OCI-M2 (cell line): ENCODE measurements around the gene PIGX.
A peak's percentile ranks its signal among the peaks of the same experiment; 100 is the strongest.
"Not testable (repeated sequence)": the region's sequence is repeated elsewhere in the genome, so short reads cannot be mapped to it uniquely, and the experiment has no call there.

Experiments
- DNase-seq: peaks from one replicate; lab custom pipeline; 2025; ENCODE audit not compliant: unreplicated experiment; lab: John Stamatoyannopoulos, UW

The PIGX gene

DNA sequence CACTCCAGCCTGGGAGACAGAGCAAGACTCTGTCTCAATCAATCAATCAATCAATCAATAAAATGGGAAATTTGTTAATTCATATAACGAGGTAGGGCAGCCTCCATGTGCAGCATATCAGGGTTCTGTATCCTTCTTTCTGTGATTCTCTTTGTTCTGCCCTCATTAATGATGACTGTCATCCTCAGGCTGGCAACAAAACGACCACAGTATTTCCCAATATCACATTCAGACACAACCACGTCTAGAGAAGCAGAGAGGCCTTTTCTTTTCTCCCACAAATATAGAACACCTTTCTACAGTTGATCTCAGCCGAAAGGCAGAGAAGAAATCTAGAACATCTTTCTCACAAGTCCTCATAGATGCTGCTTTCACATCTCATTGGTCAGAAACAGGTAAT, 11.4 kb upstream of the PIGX start:
- no peak for DNase-seq

DNA sequence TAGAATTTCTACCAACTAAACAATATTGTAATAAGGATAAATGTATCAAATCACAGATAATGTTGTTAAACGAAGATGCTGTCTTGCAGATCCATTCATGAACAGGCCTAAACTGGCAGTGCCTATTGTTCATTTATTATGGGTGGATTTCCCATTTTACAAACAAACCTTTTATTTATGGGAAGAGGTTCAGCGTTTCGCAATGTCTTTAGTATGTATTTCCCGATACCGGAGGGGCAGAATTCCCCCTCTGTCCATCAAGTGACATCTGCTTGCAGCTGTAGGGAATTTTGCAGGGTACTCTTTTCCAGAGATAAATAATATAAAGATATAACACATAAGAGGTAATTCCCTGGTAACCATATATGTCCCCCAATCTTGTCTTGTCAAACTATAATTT, 5.8 kb upstream of the PIGX start:
- DNase-seq, result no peak

DNA sequence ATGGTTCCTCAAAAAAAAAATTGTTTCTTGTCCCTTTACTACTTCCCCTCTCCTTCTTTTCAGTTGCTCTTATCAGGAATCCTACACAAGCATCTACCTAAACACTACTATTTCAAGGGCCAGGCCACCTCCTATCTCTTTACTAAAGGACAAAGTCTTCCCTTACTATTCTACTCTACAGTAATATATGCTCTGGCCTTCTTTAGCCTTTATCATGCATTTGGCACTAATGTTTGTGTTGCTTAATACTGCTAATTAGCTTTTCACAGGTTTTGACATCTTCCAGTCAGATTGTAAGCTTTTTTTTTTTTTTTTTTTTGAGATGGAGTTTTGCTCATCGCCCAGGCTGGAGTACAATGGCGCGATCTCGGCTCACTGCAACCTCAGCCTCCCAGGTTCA, 5.4 kb upstream of the PIGX start:
- no peak for DNase-seq

DNA sequence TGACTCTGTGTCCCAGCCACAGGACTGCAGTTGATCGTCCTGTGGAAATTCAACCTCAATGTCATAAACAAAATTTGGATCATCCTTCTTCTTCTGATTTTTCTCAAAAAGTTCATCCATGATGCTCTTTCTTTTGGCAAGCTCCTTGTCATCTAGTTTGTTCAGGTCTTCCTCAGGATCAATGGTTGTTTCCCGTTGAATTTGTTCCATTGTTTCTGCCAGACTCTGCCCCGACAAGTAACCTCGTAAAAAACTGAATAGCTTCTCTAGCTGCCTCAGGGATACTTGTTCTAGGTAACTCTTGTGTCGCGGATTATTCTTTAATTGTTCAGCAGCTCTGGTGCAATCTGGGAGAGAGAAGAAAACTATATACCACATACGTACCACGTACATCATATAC, 4.6 kb upstream of the PIGX start:
- DNase-seq, result no peak

DNA sequence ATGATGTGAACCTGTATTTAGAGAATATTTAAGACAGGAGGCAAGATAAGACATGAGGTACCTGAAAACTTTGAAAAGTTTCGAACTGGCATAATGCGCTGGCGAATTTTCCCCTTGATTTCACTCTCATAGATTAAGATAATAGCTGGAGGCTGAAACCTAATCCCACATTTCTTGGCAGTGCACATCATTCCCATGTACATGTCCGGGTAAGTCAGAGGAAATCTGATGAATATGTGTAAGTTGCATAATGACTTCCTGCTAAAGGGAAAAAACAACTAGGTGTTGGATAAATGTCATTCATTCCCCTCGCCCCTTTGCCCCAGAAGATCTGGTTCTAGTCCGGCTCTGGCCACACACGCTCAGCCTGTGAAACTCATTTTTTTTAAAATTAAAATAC, 3.7 kb upstream of the PIGX start:
- no peak for DNase-seq

DNA sequence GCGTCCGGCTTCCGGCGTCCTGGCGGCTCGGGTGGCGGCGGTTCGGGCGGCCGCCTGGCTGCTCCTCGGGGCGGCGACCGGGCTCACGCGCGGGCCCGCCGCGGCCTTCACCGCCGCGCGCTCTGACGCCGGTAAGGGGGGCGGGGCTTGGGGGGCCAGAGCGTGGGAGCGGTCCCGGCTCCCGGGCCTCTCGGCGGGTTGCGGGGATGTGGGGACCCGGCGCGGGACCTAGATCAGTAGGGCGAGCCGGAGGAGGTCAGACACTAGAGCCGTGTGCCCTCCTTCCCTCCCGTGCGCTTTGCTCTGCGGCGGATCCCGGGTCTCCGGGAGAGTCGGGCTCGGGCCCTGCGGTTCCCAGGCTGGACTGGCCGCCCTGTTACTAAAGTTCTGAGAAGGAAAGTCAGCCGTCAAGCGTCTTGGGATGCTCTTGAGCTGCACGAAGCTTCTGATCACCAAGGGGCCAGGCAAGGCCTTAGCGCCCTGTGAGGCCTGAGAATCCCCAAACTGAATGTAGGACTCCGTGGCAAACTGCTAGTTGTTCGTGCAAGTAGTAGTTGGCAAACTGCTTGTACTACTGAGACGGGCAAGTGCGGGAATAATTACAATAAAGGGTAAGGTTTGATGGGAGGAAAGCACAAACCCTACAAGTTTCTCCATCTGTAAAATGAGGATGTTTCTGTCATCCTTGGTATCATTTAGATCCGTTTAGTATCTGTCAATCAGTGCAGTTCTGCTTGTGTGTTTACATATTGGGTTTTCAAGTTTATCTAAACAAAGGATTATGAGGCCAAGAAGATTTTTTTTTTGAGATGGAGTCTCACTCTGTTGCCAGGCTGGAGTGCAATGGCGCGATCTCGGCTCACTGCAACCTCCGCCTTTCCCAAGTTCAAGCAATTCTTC, 587 bp downstream of the PIGX start:
- DNase-seq, result no peak

DNA sequence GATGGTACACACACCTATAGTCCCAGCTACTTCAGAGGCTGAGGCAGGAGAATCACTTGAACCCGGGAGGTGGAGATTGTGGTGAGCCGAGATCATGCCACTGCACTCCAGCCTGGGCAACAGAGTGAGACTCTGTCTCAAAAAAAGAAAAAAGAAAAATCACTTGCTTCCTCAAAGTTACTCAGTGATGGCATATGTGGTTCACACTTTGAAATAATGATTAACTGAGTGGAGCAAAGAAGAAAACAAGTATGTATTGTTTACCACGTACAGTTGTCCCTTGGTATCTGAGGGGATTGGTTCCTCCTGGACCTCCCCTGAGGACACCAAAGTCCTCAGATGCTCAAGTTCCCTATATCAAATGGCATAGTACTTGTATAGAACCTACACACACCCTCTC, 5.0 kb downstream of the PIGX start:
- not testable (repeated sequence) for DNase-seq

DNA sequence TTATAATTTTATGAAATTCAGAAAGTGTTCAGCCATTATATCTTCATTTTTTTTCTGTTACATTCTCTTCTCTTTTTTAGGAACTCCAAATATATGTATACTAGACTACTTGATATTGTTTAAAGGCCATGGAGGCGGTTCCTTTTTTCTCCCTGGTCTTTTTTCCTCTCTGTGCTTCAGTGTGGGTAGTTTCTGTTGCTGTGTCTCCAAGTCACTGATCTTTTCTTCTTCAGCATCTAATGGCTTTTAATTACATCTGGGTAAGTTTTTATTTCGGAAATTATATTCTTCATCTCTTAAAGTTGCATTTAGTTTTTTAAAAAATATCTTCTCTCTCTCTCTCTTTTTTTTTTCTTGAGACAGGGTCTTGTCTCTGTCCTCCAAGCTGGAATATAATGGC, 8.9 kb downstream of the PIGX start:
- DNase-seq, result no peak

DNA sequence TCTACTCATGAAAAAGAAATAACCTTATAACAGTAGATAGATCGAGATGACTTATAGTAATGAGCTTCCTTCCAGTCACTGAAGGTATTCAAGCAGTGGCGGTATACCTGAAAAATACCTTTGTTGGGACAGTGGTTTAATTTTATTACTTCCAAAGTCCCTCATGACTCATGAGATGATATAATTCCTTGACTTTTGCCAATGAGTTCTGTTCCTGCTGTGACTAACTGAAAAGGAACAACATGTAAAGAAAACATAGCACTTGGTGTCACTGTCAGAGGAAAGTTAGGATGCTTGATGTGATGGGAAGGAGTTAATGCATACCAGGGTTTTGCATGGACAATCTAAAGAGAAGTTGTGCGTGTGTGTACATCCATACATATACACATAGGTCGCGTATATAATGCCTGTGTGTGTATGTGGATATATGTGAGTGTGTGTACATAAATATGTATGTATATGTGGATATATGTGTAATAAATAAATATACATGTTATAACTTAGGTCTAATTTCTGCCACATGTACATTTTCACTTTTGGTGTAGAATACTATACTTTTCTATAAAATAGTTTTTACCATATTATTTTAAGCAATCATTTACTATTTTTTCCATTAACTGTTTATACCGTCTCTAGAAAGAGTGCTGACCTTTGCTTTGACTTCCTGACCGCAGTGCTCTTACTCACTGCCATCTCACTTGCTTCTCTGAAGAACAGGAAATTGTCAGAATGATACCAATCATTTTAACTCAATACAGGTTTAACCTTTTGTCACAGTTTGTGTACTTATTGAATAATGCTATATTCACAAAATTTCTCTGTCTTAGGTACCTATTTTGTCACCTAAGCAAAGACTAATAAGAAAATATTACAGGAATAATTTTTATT, 14.9 kb downstream of the PIGX start:
- no peak for DNase-seq

DNA sequence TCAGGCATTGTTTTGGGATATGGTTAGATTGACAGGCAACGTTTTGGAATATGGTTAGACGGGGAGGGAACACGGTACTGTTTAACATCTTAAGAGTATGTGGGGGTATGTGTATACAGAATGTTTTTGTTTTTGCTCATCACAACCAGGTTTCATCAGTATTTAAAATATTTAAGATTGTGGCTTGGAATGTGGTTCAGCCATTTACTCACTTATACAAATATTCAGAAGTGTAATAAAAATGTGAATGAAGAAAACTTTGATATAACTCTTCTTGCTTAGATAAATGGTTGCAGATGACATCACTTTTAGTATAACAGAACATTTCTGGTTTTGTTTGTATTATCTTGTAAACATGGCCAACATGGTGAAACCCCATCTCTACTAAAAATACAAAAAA, 23.6 kb downstream of the PIGX start:
- DNase-seq, result no peak

DNA sequence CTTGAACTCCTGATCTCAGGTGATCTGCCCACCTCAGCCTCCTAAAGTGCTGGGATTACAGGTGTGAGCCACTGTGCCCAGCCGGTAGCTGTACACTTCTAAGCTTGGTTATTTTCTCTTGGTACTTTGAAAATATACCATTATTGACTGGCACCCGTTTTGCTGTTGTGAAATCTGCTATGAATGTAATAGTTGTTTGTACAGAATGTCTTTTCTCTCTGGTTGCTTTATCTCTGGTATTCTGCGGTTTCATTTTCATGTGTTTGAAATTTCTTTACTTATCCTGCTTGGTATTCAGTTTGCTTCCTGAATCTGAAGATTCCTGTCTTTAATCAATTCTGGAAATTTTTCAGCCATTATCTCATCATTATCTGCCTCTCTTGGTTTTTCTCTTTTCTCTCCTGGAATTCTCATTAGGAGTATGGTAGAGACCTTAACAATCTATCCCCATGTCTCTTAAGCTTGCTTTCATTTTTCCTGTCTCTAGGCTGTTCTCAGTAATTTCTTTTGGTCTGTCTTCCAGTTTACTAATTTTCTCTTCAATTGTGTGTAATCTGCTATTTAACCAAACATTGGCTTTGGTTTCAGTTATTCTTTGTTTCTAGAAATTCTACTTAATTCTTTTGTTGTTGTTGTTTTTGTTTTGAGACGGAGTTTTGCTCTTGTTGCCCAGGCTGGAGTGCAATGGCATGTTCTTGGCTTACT, 24.6 kb downstream of the PIGX start:
- no peak for DNase-seq

DNA sequence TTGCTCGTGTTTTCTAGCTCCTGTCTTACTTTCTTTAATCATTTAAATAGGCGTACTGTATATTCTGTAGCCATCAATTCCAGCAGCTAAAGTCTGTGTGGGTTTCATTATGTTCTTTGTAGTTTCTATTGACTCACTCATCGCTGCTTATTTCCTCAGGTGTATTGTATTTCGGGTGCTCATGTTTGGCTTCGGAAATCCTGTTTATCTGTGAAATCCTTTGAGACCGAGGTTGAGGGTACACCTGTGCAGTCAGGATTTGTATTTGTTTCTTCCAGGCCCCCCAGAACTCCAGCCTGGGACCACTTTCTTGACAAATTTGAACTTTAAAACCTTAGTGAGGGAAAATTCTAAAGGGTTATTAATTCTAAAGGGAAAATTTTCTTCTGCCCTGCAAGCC, 25.5 kb downstream of the PIGX start:
- DNase-seq, result no peak

DNA sequence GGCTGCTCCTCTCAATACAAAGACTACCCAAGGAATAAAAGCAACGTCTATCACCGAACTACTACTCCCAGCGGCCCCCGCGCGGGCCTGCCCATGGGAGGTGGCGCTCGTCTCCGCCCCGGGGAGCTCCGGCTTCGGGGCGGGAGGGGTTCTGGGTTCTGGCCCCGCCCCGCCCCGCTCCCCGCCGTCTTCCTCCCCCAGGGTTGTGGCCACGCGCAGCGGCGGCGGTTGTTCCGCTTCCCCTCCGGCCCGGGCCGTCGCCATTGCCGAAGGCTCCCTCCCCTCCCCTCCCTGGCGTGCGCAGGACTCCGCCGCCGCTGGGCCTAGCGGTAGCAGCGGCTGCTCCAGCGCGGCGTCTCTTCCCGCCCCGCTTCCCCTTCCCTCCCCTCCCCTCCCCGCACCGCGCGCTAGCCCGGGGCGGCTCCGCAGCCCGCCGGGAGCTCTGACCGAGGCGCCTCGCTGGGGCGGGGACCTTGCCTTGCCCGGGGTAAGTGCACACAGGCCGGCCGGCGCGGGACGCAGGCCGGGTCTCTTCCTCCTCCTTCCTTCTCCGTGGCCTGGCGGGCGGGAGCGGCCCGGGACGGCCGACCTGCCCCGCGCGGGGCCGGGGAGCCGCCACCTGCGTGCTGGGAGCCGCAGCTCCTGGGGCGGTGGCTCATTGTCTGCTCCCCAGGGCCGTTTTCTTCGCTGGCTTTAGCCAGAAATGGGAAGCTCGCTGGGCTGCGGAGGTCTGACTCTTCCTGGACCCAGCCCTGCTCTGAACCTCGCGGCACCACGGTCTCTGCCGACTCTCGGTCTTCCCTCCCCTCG, 27.7 kb downstream of the PIGX start, which contains the start of gene PAK2:
Gene PAK2, plus strand, starts transcription at position 187 of the 810 bp plus-strand sequence. CDS start 42,790 bp downstream, outside the sequence.
- peak; percentile 66 for DNase-seq

DNA sequence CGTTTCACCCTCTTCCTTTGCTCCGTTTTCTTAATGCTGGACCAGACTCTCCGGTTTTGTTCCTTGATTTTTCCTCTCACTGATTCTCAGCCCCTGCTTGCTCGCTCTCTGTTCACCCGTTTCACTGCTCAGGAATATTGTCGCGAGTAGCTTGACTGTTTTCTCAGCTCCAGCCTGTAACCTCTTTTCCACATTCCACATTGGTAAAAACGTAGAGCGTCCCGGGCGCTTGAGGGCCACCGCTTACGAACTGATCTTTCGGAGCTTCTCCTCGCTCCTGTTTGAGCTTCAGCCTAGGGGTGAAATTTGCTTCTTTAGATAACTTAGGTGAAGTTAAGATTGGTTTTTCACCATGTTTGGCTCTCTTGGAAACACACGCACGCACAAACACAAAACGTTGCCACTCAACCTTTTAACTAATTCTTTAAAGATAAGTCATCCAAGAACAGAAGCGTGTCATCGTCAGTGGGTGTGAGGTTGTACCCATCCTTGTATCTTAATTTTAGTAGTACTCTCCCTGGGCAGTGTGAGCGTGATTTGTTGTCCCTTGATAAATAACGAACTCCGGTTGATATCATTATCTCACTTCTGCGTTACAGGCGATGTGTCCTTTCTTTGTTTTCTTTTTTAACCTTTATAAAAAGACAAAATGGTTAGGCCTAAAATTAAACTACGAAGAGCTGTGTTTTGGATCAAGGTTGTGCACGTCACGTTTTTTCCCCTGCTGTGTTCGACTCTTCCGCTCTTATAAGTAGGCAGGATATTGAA, 28.5 kb downstream of the PIGX start:
- no peak for DNase-seq

DNA sequence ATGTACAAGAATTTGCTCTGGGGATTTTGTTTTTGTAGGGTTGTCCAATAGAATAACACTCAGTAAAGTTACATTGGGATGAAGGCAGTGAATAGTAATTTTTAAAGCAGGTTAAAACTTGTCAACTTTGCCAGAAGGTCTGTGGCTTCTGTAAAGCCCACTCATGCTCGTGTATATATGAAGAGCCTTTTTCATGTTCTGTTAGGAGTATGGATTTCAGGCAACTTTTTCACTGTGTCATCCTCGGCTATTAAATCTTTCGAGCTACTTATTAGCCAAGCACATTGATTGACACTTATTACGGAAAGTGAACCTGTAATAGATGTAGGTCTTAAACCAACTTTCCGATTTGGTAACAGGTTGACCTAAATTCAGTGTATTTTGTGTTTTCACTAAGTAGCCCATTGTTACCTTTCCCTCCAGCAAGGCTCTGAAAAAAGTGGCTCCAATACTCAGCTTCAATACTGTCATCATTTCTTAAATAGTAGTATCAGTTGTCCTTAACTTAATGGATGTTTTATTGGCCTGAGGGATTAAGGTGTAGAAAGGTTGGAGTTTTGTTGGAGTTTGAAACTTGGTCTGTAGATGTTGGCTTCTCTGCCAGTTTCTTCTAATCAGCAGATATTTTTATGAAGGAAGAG, 29.2 kb downstream of the PIGX start:
- DNase-seq, result no peak

DNA sequence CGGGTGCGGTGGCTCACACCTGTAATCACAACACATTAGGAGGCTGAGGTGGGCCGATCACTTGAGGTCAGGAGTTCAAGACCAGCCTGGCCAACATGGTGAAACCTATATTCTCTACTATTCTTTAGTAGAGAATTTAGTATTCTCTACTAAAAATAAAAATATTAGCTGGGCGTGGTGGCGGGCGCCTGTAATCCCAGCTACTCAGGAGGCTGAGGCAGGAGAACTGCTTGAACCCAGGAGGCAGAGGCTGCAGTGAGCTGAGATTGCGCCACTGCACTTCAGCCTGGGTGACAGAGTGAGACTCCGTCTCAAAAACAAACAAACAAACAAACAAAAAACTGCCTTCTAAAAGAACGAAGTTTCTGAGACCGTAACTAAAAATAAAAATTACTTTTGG, 31.4 kb downstream of the PIGX start:
- not testable (repeated sequence) for DNase-seq

DNA sequence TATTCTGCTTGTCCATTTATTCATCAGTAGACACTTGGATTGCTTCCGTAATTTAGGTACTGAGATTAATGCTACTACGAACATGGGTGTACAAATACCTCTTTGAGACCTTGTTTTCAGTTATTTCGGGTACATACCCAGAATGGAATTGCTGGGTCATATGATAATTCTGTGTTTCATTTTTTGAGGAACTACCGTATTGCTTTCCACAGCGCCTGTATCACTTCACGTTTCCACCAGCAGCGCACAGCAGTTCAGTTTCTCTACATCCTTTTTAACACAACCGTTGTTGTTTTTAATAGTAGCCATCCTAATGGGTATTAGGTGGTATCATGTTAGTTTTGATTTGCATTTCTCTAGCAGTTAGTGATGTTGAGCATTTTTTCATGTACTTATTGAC, 36.9 kb downstream of the PIGX start:
- no peak for DNase-seq

DNA sequence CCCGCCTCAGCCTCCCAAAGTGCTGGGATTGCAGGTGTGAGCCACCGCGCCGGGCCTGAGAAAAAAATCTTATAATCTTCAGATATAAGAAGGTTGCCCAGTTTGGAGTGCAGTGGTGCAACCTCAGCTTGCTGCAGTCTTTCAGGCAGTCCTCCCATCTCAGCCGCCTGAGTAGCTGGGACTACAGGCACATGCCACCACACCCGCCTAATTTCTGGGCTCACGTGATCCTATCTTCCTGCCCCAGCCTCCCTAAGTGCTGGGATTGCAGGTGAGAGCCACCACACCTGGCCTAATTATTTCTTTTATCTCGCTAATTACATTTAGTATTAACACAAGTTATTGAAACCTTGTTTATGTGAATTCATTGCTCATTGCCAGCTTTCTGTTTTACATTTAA, 41.0 kb downstream of the PIGX start:
- DNase-seq, result no peak
